K562 (cell line): Measurements from ENCODE around the gene POC5. TPM values are rescaled to one million over a fixed set of nuclear protein-coding genes. Genes with fewer than 3 reads are reported as not detected.

Source experiments
- ATAC-seq: fragments of 200-7000 bp; cut with Tn5 transposase; 3 replicates; pipeline ENCODE4 v1.9.1; 2020; ENCODE audit warnings: moderate library complexity
- BruUV-seq: library from RNA; stranded (reverse); fragments of 400-500 nt; replicated peaks from 2 replicates; lab custom pipeline; 2021; lab: Mats Ljungman, UMichigan
- CTCF ChIA-PET: fragments of 300-600 bp; formaldehyde crosslinking; extraction: SDS; loops from one replicate; lab custom pipeline; 2021; ENCODE audit warnings: low intra/inter-chr PET ratio; lab: Yijun Ruan, JAX
- POLR2A ChIA-PET: fragments of 300-600, 350-650 bp; sonication (Branson Sonifier 250); formaldehyde crosslinking; extraction: SDS; loops from one replicate; lab custom pipeline; 2021; ENCODE audit warnings: antibody characterized with exemption, inconsistent platforms; lab: Yijun Ruan, JAX
- DNase-seq, 4 experiments: peaks; one replicate each; pipeline versions ENCODE4 v3.0.0 to v3.0.0-alpha.2; 2011 to 2018; ENCODE audit warnings: low spot score in 3 of 4, mixed read lengths in 3 of 4; ENCODE audit errors: extremely low read depth in 1 of 4
- FAIRE-seq: peaks from 2 replicates; lab custom pipeline; 2011; peaks lifted over from hg19 to GRCh38; lab: Jason Lieb, UNC
- H2AFZ ChIP-seq: 2 replicates; pipeline ENCODE4 v1.6.0; 2011; ENCODE audit warnings: low read depth, low read length, control low read depth, inconsistent platforms
- H3K27ac ChIP-seq: fragments of 200-600 bp; 3 replicates; pipeline ENCODE4 v1.8.0; 2011; ENCODE audit warnings: low read depth, mild to moderate bottlenecking, control low read depth, inconsistent platforms, low read length, moderate library complexity, mixed read lengths; ENCODE audit errors: extremely low read depth
- H3K27me3 ChIP-seq, 2 experiments: fragments of 300-600 bp in 1 of 2; 2 replicates in 1 of 2; 3 replicates in 1 of 2; pipeline versions ENCODE4 v1.6.0 to v1.8.0; 2011; ENCODE audit warnings: inconsistent platforms in 2 of 2, low read length in 2 of 2, mild to moderate bottlenecking in 1 of 2, mixed read lengths in 1 of 2, moderate library complexity in 1 of 2; ENCODE audit not compliant: control insufficient read depth in 2 of 2, insufficient read depth in 2 of 2
- H3K36me3 ChIP-seq: fragments of 300-600 bp; 3 replicates; pipeline ENCODE4 v1.8.0; 2011; ENCODE audit warnings: mild to moderate bottlenecking, low read length, inconsistent platforms; ENCODE audit not compliant: control insufficient read depth, insufficient read depth
- H3K4me1 ChIP-seq, 2 experiments: fragments of 200-600 bp in 1 of 2; replicated peaks in 1 of 2; 2 replicates in 1 of 2; 3 replicates in 1 of 2; pipeline versions ENCODE4 v1.5.1 to v1.8.0; 2011; ENCODE audit warnings: inconsistent platforms in 2 of 2, low read length in 2 of 2, mild to moderate bottlenecking in 1 of 2, mixed read lengths in 1 of 2, moderate library complexity in 1 of 2; ENCODE audit not compliant: control insufficient read depth in 2 of 2, insufficient read depth in 2 of 2
- H3K4me2 ChIP-seq: 2 replicates; pipeline ENCODE4 v1.6.1; 2011; ENCODE audit warnings: low read length, control low read depth, inconsistent platforms, mixed read lengths; ENCODE audit not compliant: insufficient read depth
- H3K4me3 ChIP-seq: fragments of 200-600 bp; sonication (generic), shearing (Covaris generic); 2 replicates; pipeline ENCODE4 v1.5.1; 2016; ENCODE audit warnings: control low read depth, inconsistent platforms
- H3K79me2 ChIP-seq: fragments of 200-600 bp; 3 replicates; pipeline ENCODE4 v1.8.0; 2011; ENCODE audit warnings: low read length, inconsistent platforms; ENCODE audit not compliant: control insufficient read depth, insufficient read depth
- H3K9ac ChIP-seq, 2 experiments: 2 replicates each; pipeline versions ENCODE4 v1.6.0 to v1.6.1; 2011; ENCODE audit warnings: low read depth in 2 of 2, low read length in 2 of 2, control low read depth in 1 of 2, inconsistent platforms in 1 of 2, mild to moderate bottlenecking in 1 of 2, mixed read lengths in 1 of 2; ENCODE audit not compliant: insufficient read depth in 1 of 2
- H3K9me1 ChIP-seq: one replicate; pipeline ENCODE4 v1.6.0; 2011; ENCODE audit warnings: inconsistent platforms, mild to moderate bottlenecking, low read length, moderate library complexity; ENCODE audit not compliant: control insufficient read depth, insufficient read depth
- H3K9me3 ChIP-seq: replicated peaks from 2 replicates; pipeline ENCODE4 v1.5.1; 2011; ENCODE audit warnings: low read depth, low read length, inconsistent platforms; ENCODE audit not compliant: control insufficient read depth, insufficient read depth
- H4K20me1 ChIP-seq: replicated peaks from 2 replicates; pipeline ENCODE4 v1.6.1; 2011; ENCODE audit warnings: low read length, inconsistent platforms, mixed read lengths; ENCODE audit not compliant: control insufficient read depth, insufficient read depth
- BCOR ChIP-seq: fragments of 450-650 bp; IDR thresholded peaks from 2 replicates; pipeline ENCODE4 v1.6.1; 2016
- BRD9 ChIP-seq: fragments of 450-650 bp; IDR thresholded peaks from 2 replicates; pipeline ENCODE4 v1.6.1; 2018; ENCODE audit warnings: low read depth; ENCODE audit not compliant: partially characterized antibody
- ELF1 ChIP-seq: fragments of 200-800 bp; sonication (Bioruptor generic); IDR thresholded peaks from 2 replicates; pipeline ENCODE4 v1.6.1; 2016; ENCODE audit warnings: missing genetic modification characterization, missing compliant biosample characterization
- ETV1 ChIP-seq: fragments of 450-650 bp; conservative IDR thresholded peaks from 2 replicates; pipeline ENCODE4 v1.6.1; 2016; ENCODE audit warnings: missing genetic modification characterization, control low read depth, low read depth, missing compliant biosample characterization
- EWSR1 ChIP-seq: fragments of 450-650 bp; IDR thresholded peaks from 2 replicates; pipeline ENCODE4 v1.6.1; 2018; ENCODE audit warnings: borderline replicate concordance, mild to moderate bottlenecking, low read depth, moderate library complexity; ENCODE audit not compliant: partially characterized antibody
- HIVEP1 ChIP-seq: fragments of 250-450 bp; sonication (Bioruptor Pico); IDR thresholded peaks from 2 replicates; pipeline ENCODE4 v1.4.0; 2020; ENCODE audit warnings: mild to moderate bottlenecking
- HNRNPL ChIP-seq: fragments of 200-400 bp; formaldehyde crosslinking; IDR thresholded peaks from 2 replicates; pipeline ENCODE4 v1.6.1; 2017; ENCODE audit warnings: low read depth, mild to moderate bottlenecking, low read length
- MTA1 ChIP-seq: fragments of 450-650 bp; IDR thresholded peaks from 2 replicates; pipeline ENCODE4 v1.6.1; 2017; ENCODE audit warnings: borderline replicate concordance
- PYGO2 ChIP-seq: fragments of 450-650 bp; IDR thresholded peaks from 2 replicates; pipeline ENCODE4 v1.6.1; 2016; ENCODE audit warnings: mild to moderate bottlenecking, missing genetic modification characterization, moderate library complexity, missing compliant biosample characterization
- RNF2 ChIP-seq: sonication (generic); IDR thresholded peaks from 2 replicates; pipeline ENCODE4 v1.6.1; 2016
- TBL1XR1 ChIP-seq, 2 experiments: IDR thresholded peaks; 2 replicates each; pipeline ENCODE4 v1.6.1; 2012; ENCODE audit warnings: improper control_type of control experiment in 2 of 2, low read length in 2 of 2, mild to moderate bottlenecking in 1 of 2
- TGIF2 ChIP-seq: sonication (generic); formaldehyde crosslinking; IDR thresholded peaks from 2 replicates; pipeline ENCODE4 v1.8.1; 2022; ENCODE audit warnings: mild to moderate bottlenecking, missing genetic modification reagents, moderate library complexity
- ZNF324 ChIP-seq: fragments of 250-450 bp; sonication (Bioruptor Pico); IDR thresholded peaks from 2 replicates; pipeline ENCODE4 v1.4.0; 2020; ENCODE audit warnings: mild to moderate bottlenecking
- WGBS: fragments of 100-300 bp; shearing (Covaris generic); methylation state at CpG from one replicate; pipeline ENCODE4 v1.1.6; 2016; ENCODE audit warnings: low coverage, mixed read lengths; ENCODE audit not compliant: insufficient coverage; ENCODE audit errors: missing lambda C conversion rate; 5-methylcytosine and 5-hydroxymethylcytosine counted together
- in situ Hi-C: fragments of 300-500 bp; cut with MboI; formaldehyde crosslinking; loops from 4 replicates; pipeline ENCODE4 v1.15.0; 2018; ENCODE audit warnings: inconsistent platforms, mixed read lengths
- intact Hi-C: fragments of 100-400 bp; cut with micrococcal nuclease; formaldehyde crosslinking; loops from 2 replicates; pipeline ENCODE4 v1.14.2; 2022
- polyA plus RNA-seq, 8 experiments: library from polyadenylated mRNA; depleted of rRNA in 4 of 8; stranded (reverse) in 5 of 8; unstranded in 3 of 8; fragments of >200 nt; fragmentation: Nextera tagmentation in 2 of 8; fragmentation: Illumina TruSeq in 1 of 8; extraction: Ambion mirVana in 2 of 8; extraction: Trizol in 1 of 8; gene quantifications; 2 replicates each; pipeline versions ENCODE4 v1.2.1 to v1.2.3, GENCODE V29; 2011 to 2014; ENCODE audit warnings: inconsistent platforms in 1 of 8, missing spikeins in 1 of 8
- total RNA-seq, 7 experiments: library from RNA; depleted of rRNA in 6 of 7; stranded (reverse); fragments of >200 nt in 6 of 7; fragmentation: Illumina TruSeq in 2 of 7; extraction: Trizol in 2 of 7; gene quantifications; 2 replicates each; pipeline versions ENCODE4 v1.2.1 to v1.2.3, GENCODE V29; 2011 to 2021; ENCODE audit warnings: low replicate concordance in 1 of 7
- TF ChIP-seq, protein P1 (sequence below): fragments of 250-450 bp; sonication (Bioruptor Pico); IDR thresholded peaks from 2 replicates; pipeline ENCODE4 v1.4.0; 2020; ENCODE audit warnings: mild to moderate bottlenecking, moderate library complexity, borderline replicate concordance
- TF ChIP-seq, protein P2 (sequence below): fragments of 450-650 bp; formaldehyde crosslinking; conservative IDR thresholded peaks from 2 replicates; pipeline ENCODE4 v1.4.0; 2022; ENCODE audit warnings: mild to moderate bottlenecking, missing genetic modification characterization

POC5 gene
- total and polyA plus RNA-seq, 9 of the 15 experiments (the other 6 are each of a cell fraction or from before 2014, with no cell fraction given): 14.5 to 38.2 (median 27.0) TPM

GRCh38 chr5:75670577-75670976, 46.7 kb downstream of the POC5 start:
- H3K27ac ChIP-seq: no peak overlapping the region
- no peak for DNase-seq
- H3K9ac ChIP-seq: no peak overlapping the region

More at GRCh38 chr5:75670577-75670976, 46.7 kb downstream of the POC5 start:
- ChIA-PET POLR2A (no interaction called here), CTCF (no interaction called here)
- TF ChIP-seq RNF2 (no peak), ETV1 (tag) (no peak), ZNF324 (CRISPR knock-in tag) (no peak), TBL1XR1 (IDR thresholded peaks at IDR 0.05; ENCODE audit: low read length in 2 of 2) (no peak), PYGO2 (tag) (no peak), EWSR1 (no peak), HNRNPL (no peak), BCOR (no peak), ELF1 (tag) (no peak), TGIF2 (no peak), MTA1 (no peak), HIVEP1 (CRISPR knock-in tag) (no peak), BRD9 (no peak)
- TF ChIP-seq, protein P1, sequence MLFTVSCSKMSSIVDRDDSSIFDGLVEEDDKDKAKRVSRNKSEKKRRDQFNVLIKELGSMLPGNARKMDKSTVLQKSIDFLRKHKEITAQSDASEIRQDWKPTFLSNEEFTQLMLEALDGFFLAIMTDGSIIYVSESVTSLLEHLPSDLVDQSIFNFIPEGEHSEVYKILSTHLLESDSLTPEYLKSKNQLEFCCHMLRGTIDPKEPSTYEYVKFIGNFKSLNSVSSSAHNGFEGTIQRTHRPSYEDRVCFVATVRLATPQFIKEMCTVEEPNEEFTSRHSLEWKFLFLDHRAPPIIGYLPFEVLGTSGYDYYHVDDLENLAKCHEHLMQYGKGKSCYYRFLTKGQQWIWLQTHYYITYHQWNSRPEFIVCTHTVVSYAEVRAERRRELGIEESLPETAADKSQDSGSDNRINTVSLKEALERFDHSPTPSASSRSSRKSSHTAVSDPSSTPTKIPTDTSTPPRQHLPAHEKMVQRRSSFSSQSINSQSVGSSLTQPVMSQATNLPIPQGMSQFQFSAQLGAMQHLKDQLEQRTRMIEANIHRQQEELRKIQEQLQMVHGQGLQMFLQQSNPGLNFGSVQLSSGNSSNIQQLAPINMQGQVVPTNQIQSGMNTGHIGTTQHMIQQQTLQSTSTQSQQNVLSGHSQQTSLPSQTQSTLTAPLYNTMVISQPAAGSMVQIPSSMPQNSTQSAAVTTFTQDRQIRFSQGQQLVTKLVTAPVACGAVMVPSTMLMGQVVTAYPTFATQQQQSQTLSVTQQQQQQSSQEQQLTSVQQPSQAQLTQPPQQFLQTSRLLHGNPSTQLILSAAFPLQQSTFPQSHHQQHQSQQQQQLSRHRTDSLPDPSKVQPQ (CRISPR knock-in tag): no peak
- TF ChIP-seq, protein P2, sequence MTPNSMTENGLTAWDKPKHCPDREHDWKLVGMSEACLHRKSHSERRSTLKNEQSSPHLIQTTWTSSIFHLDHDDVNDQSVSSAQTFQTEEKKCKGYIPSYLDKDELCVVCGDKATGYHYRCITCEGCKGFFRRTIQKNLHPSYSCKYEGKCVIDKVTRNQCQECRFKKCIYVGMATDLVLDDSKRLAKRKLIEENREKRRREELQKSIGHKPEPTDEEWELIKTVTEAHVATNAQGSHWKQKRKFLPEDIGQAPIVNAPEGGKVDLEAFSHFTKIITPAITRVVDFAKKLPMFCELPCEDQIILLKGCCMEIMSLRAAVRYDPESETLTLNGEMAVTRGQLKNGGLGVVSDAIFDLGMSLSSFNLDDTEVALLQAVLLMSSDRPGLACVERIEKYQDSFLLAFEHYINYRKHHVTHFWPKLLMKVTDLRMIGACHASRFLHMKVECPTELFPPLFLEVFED (CRISPR knock-in tag): no peak
- Histone ChIP-seq H4K20me1 (no peaks in the 10 kb centered on the region), H3K9me1 (no peaks in the 10 kb centered on the region), H3K79me2 (no peaks in the 10 kb centered on the region), H3K4me3 (no peak overlapping the region), H3K27me3 (no peaks in the 10 kb centered on the region), H3K36me3 (peaks cover 21% of the 10 kb centered on the region; the same call in 2 of the 3 replicates), H3K4me1 (peaks cover 5 to 18% of the 10 kb centered on the region in 2 experiments; a peak in 3 of 5 replicates), H3K9me3 (no peaks in the 10 kb centered on the region), H2AFZ (no peak overlapping the region), H3K4me2 (no peak overlapping the region)
- ATAC-seq: no peak
- no TSS peak for BruUV-seq
- in situ Hi-C loops: no loop called here
- FAIRE-seq: no peak
- intact Hi-C loops: no loop called here
- WGBS: 88% methylated on average over 3 of the region's 3 CpGs
